K562 (cell line): ENCODE measurements around the gene PIP5KL1. TPM values are rescaled to one million over a fixed set of nuclear protein-coding genes. Genes with fewer than 3 reads are reported as not detected.

Source experiments
- CTBP1 ChIP-seq: fragments of 450-650 bp; IDR thresholded peaks from 2 replicates; pipeline ENCODE4 v1.6.1; 2016; ENCODE audit warnings: borderline replicate concordance
- EP300 ChIP-seq: IDR thresholded peaks from 2 replicates; pipeline ENCODE4 v1.6.1; 2012; ENCODE audit warnings: low read length, improper control_type of control experiment
- ESRRA ChIP-seq: fragments of 450-650 bp; IDR thresholded peaks from 2 replicates; pipeline ENCODE4 v1.6.1; 2014; ENCODE audit warnings: low read depth, mild to moderate bottlenecking, moderate library complexity, borderline replicate concordance
- GTF2B ChIP-seq: IDR thresholded peaks from 2 replicates; pipeline ENCODE4 v1.6.1; 2011; ENCODE audit not compliant: insufficient read length; ENCODE audit errors: extremely low read depth
- IRF2 ChIP-seq: sonication (generic); formaldehyde crosslinking; IDR thresholded peaks from 2 replicates; pipeline ENCODE4 v1.8.1; 2022; ENCODE audit warnings: mild to moderate bottlenecking, missing genetic modification reagents
- KLF10 ChIP-seq: fragments of 250-450 bp; sonication (Bioruptor Pico); IDR thresholded peaks from 2 replicates; pipeline ENCODE4 v1.6.1; 2021; ENCODE audit warnings: matching md5 sums
- MEF2D ChIP-seq: conservative IDR thresholded peaks from 2 replicates; pipeline ENCODE4 v1.6.1; 2016; ENCODE audit warnings: low read depth, missing genetic modification characterization, missing compliant biosample characterization
- MLLT1 ChIP-seq, 2 experiments: fragments of 450-650 bp; IDR thresholded peaks; 2 replicates each; pipeline ENCODE4 v1.6.1; 2016
- MTA3 ChIP-seq: fragments of 450-650 bp; formaldehyde crosslinking; IDR thresholded peaks from 2 replicates; pipeline ENCODE4 v1.6.1; 2017; ENCODE audit warnings: mild to moderate bottlenecking, borderline replicate concordance
- NRF1 ChIP-seq, 2 experiments: fragments of 450-650 bp; IDR thresholded peaks in 1 of 2; conservative IDR thresholded peaks in 1 of 2; 2 replicates each; pipeline ENCODE4 v1.6.1; 2014; ENCODE audit warnings: mild to moderate bottlenecking in 2 of 2
- RBM22 ChIP-seq: fragments of 200-400 bp; formaldehyde crosslinking; IDR thresholded peaks from 2 replicates; pipeline ENCODE4 v1.6.1; 2018; ENCODE audit warnings: low read length, low read depth; ENCODE audit not compliant: poor library complexity, severe bottlenecking
- RERE ChIP-seq: sonication (generic); formaldehyde crosslinking; IDR thresholded peaks from 2 replicates; pipeline ENCODE4 v1.8.0; 2023; ENCODE audit warnings: missing genetic modification reagents, mild to moderate bottlenecking, borderline replicate concordance
- TEAD4 ChIP-seq, 2 experiments: sonication (generic) in 1 of 2; formaldehyde crosslinking in 1 of 2; IDR thresholded peaks; 2 replicates each; pipeline versions ENCODE4 v1.6.1 to v1.8.0; 2012 to 2022; ENCODE audit warnings: borderline replicate concordance in 1 of 2, inconsistent platforms in 1 of 2, low read length in 1 of 2, mild to moderate bottlenecking in 1 of 2, missing genetic modification reagents in 1 of 2
- VEZF1 ChIP-seq: fragments of 200-800 bp; sonication (Bioruptor generic); IDR thresholded peaks from 2 replicates; pipeline ENCODE4 v1.6.1; 2017; ENCODE audit warnings: missing genetic modification characterization, missing compliant biosample characterization
- polyA plus RNA-seq, 8 experiments: library from polyadenylated mRNA; depleted of rRNA in 4 of 8; stranded (reverse) in 5 of 8; unstranded in 3 of 8; fragments of >200 nt; fragmentation: Nextera tagmentation in 2 of 8; fragmentation: Illumina TruSeq in 1 of 8; extraction: Ambion mirVana in 2 of 8; extraction: Trizol in 1 of 8; gene quantifications; 2 replicates each; pipeline versions ENCODE4 v1.2.1 to v1.2.3, GENCODE V29; 2011 to 2014; ENCODE audit warnings: inconsistent platforms in 1 of 8, missing spikeins in 1 of 8
- total RNA-seq, 7 experiments: library from RNA; depleted of rRNA in 6 of 7; stranded (reverse); fragments of >200 nt in 6 of 7; fragmentation: Illumina TruSeq in 2 of 7; extraction: Trizol in 2 of 7; gene quantifications; 2 replicates each; pipeline versions ENCODE4 v1.2.1 to v1.2.3, GENCODE V29; 2011 to 2021; ENCODE audit warnings: low replicate concordance in 1 of 7

Gene PIP5KL1
- total and polyA plus RNA-seq, 9 of the 15 experiments (the other 6 are each of a cell fraction or from before 2014, with no cell fraction given) = 0.18 to 4.8 (median 1.2) TPM

- TF ChIP-seq RERE (CRISPR knock-in tag) (no peak), IRF2 (CRISPR knock-in tag) (no peak), NRF1 (conservative IDR thresholded peaks at IDR 0.05 in 1 of 2, IDR thresholded peaks at IDR 0.05 in 1 of 2) (no peak), RBM22 (no peak), VEZF1 (CRISPR knock-in tag) (peak; percentile 52; the same call in 1 of the 2 replicates), CTBP1 (peak; percentile 93), GTF2B (no peak), ESRRA (peak; percentile 86), KLF10 (CRISPR knock-in tag) (no peak), EP300 (peak; percentile 38; the same call in 1 of the 2 replicates), TEAD4 (IDR thresholded peaks at IDR 0.05; ENCODE audit: low read length) (0 out of 2 replicates have a peak, but pooled peaks have one; percentile 25), TEAD4 (CRISPR knock-in tag; IDR thresholded peaks at IDR 0.05; ENCODE audit: borderline replicate concordance) (no peak), MLLT1 (IDR thresholded peaks at IDR 0.05) (no peak), MEF2D (tag) (no peak), MTA3 (peak; percentile 28; the same call in 1 of the 2 replicates)
Observed at GRCh38 chr9:127955294-127956015, 24.9 kb upstream of the PIP5KL1 start (continued).
